Measurements from ENCODE around the gene C1QTNF5.

The C1QTNF5 gene

DNA sequence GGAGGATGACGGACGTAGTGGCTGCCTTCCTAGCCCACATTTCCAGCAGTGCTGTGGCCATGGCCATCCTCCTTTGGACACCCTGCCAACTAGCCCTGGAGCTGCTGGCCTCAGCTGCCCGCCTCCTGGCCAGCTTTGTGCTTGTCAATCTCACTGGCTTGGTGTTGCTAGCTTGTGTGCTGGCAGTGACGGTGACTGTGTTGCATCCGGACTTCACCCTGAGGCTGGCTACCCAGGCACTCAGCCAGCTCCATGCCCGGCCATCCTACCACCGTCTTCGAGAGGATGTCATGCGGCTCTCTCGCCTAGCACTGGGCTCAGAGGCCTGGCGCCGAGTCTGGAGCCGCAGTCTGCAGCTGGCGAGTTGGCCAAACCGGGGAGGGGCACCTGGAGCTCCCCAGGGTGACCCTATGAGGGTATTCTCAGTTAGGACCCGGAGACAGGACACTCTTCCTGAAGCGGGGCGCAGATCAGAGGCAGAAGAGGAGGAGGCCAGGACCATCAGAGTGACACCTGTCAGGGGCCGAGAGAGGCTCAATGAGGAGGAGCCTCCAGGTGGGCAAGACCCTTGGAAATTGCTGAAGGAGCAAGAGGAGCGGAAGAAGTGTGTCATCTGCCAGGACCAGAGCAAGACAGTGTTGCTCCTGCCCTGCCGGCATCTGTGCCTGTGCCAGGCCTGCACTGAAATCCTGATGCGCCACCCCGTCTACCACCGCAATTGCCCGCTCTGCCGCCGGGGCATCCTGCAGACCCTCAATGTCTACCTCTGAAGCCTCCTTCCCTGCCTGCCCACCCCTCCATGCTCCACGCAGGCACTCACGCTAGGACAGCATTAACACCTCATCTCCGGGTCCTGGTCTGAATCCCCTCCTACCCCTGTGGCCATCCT lies 4.8 kb downstream of the C1QTNF5 start:
- no peak for DNase-seq

DNA sequence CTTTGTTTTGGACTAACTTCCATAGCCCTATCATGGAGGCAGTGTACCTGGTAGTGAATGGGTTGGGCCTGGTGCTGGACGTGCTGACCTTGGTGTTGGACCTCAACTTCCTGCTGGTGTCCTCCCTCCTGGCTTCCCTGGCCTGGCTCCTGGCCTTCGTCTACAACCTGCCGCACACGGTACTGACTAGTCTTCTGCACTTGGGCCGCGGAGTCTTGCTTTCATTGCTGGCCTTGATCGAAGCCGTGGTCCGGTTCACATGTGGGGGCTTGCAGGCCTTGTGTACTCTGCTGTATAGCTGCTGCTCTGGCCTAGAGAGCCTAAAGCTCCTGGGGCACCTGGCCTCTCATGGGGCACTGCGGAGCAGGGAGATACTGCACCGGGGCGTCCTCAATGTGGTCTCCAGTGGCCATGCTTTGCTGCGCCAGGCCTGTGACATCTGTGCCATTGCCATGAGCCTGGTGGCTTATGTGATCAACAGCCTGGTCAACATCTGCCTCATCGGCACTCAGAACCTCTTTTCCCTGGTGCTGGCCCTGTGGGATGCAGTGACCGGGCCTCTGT lies 5.5 kb downstream of the C1QTNF5 start:
- DNase-seq, result no peak

DNA sequence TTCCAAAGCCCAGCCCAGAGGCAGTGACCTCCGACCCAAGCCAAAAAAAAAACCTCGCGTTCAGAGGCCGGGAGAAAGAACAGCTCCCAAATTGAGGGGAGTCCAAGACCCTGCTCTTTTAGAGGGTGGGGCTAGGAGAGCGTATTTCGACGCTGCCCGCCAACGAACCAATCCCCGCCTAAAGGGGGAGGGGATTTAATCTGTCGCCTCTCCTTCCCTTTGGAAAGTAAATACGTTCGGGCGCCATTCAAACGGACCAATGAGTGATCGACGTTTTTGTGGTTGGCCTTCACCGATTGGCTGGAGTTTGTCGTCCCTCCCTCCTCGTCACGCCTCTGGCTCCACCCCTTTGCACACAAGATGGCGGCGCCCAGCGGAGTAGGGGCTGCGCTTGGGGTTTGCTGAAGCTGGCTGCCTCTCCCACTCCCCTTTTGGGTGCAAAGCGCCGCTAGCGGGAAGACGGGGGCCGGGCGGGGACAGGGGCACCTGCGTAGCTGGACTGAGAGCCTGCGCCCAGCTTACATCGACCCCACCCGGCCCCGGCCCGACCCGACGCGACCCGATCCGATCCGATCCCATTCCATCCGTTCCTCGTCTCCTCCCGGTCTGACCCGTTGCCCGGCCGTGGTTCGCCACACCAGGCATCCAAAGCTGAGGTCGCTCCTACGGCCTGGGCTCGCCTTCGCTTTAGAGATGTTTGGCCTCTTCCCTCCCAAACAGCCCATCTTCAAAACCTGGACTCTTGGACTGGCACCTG lies 6.3 kb downstream of the C1QTNF5 start, which contains the start of gene RNF26:
RNF26 (plus strand) TSS at position 354 of the 757 bp plus-strand sequence. CDS start 596 bp downstream, outside the sequence.
- peak; percentile 92 for DNase-seq

DNA sequence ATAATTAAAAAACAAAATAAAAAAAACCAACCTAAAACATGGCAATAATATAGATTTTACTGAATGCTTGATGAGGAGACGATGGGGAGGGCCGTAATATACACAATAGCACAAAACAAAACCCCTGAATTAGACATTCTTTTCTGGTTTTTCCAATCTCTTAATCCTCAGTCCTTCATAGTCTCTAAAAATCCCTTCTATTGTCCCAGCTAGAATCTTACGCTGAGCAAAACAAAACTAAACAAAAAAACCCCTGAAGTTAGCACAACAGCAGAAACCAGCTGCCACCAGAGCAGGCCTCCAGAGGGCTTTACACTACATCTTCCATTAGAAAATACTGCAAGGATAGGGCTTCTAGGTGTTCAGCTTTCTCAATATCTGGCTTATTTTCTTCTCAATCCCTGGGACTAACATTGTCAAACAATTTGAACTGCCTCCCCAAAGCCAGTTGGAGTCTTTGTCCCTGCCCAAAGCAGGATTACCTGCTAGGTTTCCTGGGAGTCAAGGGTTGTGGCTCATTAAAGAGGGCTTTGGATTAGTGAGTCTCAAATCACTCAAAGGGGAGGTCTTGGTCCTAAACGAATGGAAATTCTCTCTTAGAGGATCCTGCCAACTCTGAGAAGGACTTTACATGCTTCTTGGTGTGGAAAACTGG lies 8.4 kb downstream of the C1QTNF5 start:
- no peak for DNase-seq

DNA sequence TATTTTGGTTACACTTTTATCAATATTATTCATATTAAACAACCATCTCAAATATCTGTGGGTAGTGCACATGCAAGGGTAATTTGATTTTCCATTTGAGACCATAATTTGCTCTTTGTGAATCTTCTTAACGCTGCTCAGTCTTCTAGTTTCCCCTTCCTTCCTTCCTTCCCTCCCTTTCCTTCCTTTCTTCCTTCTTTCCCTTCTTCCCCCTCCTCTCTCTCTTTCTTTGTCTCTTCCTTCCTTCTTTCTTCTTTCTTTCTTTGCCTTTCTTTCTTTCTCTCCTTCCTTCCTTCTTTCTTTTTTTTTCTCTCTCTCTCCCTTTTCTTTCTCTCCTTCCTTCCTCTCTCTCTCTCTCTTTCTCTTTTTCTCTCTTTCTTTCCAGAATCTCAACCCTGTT lies 10.4 kb downstream of the C1QTNF5 start:
- DNase-seq, result no peak

DNA sequence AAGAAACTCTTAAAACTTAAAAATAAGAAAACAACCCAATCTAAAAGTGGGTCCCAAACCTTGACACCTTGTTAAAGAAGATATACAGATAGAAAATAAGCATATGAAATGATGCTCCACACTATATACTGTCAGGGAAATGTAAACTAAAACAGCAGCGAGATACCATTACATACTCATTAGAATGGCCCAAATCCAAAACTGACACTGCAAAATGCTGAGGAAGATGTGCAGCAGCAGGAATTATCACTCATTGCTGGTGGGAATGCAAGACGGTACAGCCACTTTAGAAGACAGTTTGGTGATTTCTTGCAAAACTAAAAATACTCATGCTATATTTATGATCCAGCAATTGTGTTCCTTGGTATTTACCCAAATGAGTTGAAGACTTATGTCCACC lies 11.4 kb downstream of the C1QTNF5 start:
- DNase-seq, result no peak

DNA sequence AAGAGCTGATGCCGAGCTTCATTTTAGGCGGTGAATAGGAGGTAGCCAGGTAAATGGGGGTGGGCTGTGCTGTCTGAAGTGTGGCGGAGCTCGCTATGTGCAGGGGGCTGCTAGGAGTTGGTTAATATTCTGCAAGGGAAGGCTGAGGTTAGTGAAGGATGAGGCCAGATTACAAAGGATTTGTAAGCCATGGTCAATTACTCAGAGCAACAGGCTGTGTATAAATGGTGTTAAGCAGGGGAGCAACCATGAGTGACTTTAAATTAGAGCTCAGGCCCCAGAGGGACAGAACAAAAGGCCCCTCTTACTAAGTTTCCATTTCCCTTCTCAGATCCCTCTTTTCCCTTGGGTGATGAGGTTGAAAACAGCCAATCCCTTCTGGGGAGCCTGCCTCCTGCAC lies 16.5 kb downstream of the C1QTNF5 start:
- DNase-seq, result no peak

DNA sequence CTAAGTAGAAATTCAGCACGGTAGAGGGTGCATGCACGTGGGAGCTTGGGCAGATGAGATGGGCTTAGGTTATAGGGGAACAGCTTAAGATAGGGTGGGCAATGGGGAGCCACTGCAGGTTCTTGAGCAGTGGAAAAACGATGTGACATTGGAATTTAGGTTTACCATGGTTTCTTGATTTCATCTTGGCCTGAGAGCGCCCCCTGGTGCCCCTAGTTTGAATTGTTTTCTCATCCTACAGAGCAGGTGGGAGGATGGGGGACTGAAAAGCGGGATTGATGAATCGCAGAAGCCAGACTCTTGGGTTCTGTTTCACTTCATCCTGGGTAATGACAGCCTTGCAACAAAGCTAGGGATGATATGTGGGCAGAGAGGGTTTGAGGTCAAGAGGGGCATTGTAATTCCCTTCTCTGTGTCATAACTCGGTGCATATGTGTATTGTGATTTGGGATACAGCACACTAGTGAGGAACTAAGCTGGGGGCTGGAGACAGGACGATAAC lies 17.1 kb downstream of the C1QTNF5 start:
- peak; percentile 79 for DNase-seq

DNA sequence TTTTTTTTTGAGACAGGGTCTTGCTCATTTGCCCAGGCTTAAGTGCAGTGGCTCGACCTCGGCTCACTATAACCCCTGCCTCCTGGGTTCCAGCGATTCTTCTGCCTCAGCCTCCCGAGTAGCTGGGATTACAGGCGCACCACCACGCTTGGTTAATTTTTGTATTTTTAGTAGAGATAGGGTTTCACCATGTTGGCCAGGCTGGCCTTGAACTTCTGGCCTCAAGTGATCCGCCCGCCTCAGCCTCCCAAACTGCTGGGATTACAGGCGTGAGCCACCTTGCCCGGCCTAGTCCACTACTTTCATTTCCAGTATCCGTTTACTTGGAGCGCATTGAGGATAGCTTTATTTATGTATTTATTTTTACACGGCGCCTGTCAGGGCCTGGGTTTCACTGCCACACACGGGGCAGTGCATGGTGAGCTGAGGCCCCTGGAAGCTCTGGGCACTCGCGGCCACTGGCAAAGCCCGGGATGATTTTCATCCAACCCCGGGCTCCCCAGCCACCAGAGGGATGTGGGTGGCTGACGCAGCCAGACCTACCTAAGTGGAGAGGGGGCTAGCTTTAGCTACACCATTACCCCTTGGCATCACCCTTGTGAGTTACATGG lies 17.7 kb downstream of the C1QTNF5 start:
- DNase-seq, result no peak

DNA sequence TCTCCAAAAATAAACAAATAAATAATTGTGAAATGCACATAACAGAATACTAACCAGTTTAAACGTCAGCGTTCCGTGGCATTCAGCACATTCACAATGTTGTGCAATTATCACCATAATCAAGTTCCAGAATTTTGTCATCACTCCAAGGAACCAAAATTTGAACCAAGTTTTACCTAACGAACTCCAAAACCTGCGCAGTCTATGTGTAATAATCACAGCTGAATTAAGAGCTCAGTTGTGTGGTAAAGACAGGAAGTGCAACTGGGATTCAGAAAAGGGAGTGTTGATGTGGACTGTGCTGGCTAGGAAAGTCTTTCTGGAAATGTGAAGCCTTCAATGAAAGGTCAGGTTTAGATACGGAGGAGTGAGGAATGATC lies 18.3 kb downstream of the C1QTNF5 start:
- no peak for DNase-seq

DNA sequence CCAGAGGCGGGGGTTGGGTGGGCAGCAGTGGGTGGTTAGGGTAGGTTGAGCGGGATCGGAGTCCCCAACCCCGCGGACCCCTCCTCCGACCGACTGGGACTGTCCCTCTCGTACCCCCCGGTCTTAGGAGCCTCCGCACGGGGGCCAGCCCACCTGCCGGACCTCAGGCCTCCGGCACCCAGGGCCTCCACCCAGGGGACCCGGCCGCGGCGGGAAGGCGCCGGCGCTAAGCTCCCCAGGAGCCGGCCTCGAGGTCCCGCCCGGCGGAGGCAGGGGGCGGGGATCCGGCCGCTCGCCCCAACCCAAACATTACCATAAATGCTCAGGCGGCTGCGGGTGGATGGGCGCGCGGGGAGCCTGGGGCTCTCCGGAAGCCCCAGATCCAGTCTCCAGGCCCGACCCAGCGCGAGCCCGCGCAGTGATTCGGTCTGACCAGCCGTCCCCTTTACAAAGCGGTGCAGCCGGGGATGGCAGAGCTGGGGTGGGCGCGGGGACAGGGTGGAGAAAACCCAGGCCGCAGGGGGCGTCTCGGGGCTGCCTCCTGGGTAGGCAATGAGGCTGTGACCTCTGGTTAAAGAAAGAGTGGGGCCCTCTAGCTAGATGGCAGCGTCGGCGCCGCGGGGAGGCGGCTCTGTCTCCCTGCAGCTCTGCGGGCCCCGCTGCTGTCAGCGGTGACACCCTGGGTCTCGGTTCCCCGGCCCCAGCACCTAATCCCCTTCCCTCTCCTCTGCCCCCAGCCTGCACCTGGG lies 19.7 kb downstream of the C1QTNF5 start:
- peak; percentile 43 for DNase-seq

DNA sequence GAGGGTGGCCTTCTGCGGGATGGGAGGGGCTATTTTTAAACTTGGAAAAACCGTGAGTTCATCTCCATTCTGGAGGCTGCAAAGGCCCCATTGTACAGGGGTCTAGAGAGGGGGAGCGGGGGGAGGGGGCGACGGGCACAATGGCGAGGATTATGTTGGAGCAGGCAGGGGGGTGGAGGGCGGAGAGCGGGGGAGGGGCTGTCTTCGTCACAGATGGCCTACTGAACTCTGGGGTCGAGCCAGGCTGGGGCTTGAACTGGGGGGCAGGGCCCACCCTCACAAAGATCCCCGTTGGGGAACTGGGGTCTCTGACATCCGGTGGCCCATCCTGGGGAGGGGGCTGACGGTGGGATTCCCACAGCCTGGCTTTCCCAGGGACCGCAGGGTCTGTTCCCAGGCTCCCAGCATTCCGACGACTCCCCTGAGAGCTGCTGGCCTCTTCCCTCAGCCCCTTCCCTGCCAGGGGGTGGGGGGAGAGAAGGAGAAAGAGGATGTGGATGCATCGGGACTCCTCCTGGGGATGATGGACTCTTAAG lies 20.4 kb downstream of the C1QTNF5 start:
- no peak for DNase-seq

DNA sequence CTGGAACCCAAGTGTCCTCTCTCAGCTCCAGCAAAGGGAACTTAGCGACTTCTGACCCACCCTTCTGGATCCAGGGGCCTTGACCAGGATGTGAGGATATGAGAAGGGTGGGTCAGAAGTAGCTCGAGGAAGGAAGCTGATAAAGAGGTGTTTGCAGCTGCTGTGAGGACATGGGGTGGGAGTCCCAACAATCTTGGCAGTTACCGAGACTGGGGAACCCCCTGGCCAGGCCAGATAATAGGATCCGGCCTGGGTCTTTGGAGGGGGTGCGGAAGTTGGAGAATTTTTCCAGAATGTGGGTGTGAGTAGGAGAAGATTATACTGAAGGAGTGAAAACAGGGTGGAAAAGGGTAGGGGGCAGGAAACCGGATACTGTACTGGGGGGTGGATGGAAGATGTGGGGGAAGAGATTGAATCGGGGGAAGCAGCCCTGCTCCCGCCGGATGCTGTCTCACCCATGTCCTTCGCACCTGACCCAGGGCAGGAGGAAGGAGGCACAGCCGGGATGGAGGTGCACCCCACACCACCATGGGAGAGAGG lies 20.9 kb downstream of the C1QTNF5 start:
- no peak for DNase-seq

DNA sequence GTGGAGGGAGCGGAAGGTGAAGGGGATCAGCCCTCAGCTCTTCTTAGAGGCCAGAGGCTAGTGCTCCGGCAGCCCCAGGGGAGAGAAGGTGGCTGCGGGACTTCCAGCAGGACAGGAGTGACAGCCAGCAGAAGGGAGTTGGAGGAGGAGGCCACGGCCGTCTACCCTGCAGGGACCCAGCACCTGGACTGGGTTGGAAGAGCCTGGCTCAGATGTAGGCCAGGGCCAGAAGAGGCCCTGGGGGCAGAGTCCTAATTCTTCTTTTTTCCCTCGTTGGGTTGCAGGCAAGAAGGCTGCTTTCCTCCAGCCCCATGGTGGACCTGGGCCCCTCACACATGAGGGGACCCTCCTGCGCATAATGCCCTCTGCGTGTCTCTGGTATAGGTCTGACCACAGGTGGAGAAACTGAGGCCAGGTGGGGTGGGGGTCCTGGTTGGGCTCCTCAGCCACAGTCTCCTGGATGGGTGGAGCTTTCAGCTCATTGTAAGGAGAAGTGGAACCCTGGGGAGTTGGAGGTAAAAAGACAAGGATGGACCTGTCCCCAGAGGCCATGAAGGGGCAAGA lies 21.5 kb downstream of the C1QTNF5 start:
- DNase-seq, result no peak

DNA sequence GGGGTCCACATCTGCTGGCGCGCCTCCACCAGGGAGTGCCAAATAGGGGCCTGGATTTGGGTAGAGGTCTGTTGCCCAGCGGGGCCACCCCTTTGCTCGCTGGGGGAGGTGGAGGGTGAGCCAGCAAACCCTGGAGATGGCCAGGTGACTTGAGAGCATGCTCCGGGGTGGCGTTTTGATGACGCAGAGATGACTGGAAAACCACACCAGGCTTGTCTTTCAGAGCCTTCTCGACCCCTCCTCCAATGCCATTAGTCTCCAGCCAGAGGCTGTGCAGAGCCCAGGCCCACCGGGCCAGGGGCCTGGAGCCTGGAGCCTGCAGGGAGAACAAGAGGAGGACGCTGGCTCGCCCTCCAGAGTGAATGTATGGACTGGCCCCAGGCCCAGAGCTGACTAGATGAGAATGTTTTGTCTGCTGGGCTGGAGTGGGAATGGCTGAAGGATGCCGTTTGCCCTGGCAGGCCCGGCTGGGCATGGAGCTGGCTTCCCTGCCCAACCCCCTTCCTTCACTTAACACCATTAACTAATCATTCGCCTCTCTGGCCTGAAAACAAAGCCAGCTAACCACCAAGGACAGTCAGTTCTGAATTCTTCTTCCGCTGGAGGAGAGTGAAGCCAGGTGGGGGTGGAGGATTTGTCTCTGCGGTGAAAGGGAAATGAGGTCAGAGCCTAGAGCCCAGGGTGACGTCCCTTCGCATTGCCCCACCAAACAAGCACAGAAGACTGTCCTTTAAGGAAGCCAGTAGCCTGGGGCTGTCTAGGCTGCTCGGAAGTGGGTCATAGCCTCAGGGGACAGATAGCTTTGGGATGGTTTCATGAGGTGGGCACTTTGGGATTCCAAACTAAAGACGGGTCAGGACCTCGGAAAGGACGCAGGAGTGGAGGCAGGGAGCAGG lies 22.2 kb downstream of the C1QTNF5 start:
- DNase-seq, result no peak

DNA sequence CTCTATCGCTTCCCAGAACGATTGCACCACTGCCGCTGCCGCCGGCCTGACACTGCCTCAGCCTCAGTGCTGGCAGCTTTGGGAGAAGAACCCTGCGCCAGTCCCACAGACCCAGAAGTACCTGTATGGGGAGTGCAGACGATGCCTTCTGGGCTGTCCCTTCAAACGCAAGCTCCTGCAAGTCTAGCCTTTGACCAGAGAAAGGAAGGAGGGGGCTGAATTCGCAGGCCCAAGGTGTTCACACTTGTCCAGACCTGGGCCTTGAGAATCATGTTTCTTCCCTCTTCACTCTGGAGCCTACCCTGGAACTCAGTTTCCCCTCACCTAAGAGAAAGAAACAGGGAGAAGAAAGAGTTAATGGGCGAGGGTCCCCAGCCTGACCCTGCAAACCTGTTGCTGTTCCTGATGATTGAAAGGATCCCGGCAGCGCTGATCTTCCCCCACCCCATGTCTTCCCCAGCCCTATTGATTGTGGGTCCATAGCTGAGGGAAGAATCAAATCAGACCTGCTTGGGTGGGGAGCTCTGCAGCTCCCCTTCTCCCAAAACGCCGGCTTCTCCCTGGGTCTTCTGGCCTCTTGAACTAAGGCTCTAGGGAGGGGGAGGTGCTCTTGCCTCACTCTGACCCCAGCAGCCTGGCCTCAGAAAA lies 23.0 kb downstream of the C1QTNF5 start:
- no peak for DNase-seq

DNA sequence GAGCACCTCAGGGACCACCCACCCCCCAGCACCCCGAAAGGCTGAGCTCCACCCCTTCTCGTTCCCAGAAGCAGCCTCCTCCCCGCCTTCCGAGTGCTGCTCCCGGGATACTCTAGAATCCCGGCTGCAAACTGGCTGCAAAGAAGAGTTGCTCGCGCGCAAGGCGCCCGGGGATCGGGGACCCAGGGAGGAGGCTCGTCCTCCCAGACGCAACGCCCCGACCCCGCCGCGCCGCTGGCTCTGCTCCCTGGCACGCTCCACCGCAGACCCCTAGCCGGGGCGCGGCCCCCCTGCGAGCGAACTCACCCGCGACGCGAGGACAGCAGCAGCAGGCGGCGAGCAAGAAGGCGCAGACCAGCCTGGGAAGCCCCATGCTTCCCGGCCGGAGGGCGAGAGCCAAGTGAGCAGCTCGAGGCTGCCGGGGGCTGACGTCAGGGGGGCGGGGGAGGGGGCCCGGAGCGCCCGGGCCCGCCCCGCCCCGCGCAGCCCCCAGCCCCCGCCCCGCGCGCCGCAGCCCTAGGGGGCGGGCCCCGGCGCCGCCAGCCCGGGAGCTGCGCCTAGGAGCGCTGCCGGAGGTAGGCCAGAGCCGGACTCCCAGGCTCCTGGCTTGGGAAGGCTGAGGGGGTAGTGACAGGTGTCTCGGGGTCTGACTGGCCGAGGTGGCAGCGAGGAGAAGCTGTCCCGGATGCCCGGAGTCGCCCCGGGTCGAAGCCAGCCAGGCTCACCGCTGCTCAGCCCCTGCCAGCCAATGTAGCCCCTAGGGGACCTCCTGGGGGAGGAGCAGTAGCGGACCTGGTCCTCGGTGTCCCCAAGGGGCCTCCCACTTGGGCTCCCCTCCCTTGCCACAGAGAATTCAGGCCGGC lies 23.7 kb downstream of the C1QTNF5 start, which contains the start of gene MCAM:
MCAM (minus strand) TSS at position 402 of the 863 bp plus-strand sequence; CDS start at position 373, 29 bp downstream.
- no peak for DNase-seq
